Measurements from ENCODE around the gene PPP1R26. TPM values are rescaled to one million over a fixed set of nuclear protein-coding genes. Genes with fewer than 3 reads are reported as not detected.
A peak's percentile ranks its signal among the peaks of the same experiment; 100 is the strongest.
"Not testable (repeated sequence)": the region's sequence is repeated elsewhere in the genome, so short reads cannot be mapped to it uniquely, and the experiment has no call there.

Gene PPP1R26
- total and polyA plus RNA-seq, 4 donors: 9.3 to 29.6 (median 18.3) TPM

DNA sequence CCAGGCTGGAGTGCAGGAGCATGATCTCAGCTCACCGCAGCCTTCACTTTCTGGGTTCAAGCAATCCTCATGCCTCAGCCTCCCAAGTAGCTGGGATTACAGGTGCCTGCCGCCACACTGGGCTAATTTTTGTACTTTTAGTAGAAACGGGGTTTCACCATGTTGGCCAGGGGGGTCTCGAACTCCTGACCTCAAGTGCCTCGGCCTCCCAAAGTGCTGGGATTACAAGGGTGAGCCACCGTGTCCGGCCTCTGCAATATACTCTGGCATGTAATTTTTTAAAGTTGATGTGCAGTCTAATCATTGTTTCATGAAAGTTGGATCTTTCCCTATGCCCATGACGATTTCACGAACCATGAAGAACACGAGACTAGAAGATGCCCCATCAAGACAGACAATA, 28.6 kb upstream of the PPP1R26 start:
- H3K27me3 ChIP-seq (ENCODE audit: control insufficient read depth in 3 of 3, insufficient read depth in 3 of 3, low read length in 2 of 3): no peaks in the 10 kb centered on the region
- 93 to 95% methylated on average over 10 of the region's 10 CpGs for WGBS, 2 donors
- no peaks in the 10 kb centered on the region for H3K36me3 ChIP-seq (ENCODE audit: control insufficient read depth in 4 of 4, insufficient read depth in 4 of 4, low read length in 4 of 4)
- peaks cover 0 to 9% (median 0%) of the 10 kb centered on the region in 5 donors for H3K4me1 ChIP-seq (ENCODE audit: control insufficient read depth in 5 of 5, insufficient read depth in 5 of 5, low read length in 5 of 5)
- no peak overlapping the region for H3K27ac ChIP-seq (ENCODE audit: low read depth in 1 of 2, low read length in 1 of 2)
- peaks cover 0 to 6% (median 4%) of the 10 kb centered on the region in 4 donors for H3K9me3 ChIP-seq (ENCODE audit: control insufficient read depth in 4 of 4, insufficient read depth in 3 of 4, low read length in 3 of 4)
- H3K9ac ChIP-seq (ENCODE audit: insufficient read depth in 1 of 2, low read length in 2 of 2): no peak overlapping the region
- DNase-seq (no peak), ATAC-seq (ENCODE audit: insufficient read depth, low FRiP score) (no peak)
- TF ChIP-seq, protein P1, sequence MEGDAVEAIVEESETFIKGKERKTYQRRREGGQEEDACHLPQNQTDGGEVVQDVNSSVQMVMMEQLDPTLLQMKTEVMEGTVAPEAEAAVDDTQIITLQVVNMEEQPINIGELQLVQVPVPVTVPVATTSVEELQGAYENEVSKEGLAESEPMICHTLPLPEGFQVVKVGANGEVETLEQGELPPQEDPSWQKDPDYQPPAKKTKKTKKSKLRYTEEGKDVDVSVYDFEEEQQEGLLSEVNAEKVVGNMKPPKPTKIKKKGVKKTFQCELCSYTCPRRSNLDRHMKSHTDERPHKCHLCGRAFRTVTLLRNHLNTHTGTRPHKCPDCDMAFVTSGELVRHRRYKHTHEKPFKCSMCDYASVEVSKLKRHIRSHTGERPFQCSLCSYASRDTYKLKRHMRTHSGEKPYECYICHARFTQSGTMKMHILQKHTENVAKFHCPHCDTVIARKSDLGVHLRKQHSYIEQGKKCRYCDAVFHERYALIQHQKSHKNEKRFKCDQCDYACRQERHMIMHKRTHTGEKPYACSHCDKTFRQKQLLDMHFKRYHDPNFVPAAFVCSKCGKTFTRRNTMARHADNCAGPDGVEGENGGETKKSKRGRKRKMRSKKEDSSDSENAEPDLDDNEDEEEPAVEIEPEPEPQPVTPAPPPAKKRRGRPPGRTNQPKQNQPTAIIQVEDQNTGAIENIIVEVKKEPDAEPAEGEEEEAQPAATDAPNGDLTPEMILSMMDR (IDR thresholded peaks at IDR 0.05; ENCODE audit: control extremely low read depth, extremely low read depth): no peak
- H3K4me3 ChIP-seq: no peak overlapping the region

DNA sequence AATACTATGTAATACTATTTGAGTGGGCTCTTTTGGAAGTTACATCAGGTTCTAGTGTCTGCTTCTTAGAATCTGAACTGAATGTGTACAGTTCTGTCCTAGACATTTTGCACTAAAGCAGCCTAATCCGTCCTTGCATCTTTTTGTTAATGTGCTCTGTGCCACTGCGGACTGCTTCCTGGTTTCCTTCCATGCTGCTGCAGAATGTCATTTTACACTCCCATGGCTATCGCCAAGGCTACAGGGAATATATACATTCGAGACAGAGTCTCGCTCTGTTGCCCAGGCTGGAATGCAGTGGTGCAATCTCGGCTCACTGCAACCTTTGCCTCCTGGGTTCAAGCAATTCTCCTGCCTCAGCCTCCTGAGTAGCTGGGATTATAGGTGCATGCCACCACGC, 27.7 kb upstream of the PPP1R26 start:
- not testable (repeated sequence) for H3K36me3 ChIP-seq (ENCODE audit: control insufficient read depth in 4 of 4, insufficient read depth in 4 of 4, low read length in 4 of 4); H3K27me3 ChIP-seq (ENCODE audit: control insufficient read depth in 3 of 3, insufficient read depth in 3 of 3, low read length in 2 of 3); H3K4me3 ChIP-seq; H3K27ac ChIP-seq (ENCODE audit: low read depth in 1 of 2, low read length in 1 of 2); H3K9ac ChIP-seq (ENCODE audit: insufficient read depth in 1 of 2, low read length in 2 of 2); DNase-seq; ATAC-seq (ENCODE audit: insufficient read depth, low FRiP score); H3K9me3 ChIP-seq (ENCODE audit: control insufficient read depth in 4 of 4, insufficient read depth in 3 of 4, low read length in 3 of 4)
- 77 to 89% methylated on average over 6 to 7 of the region's 7 CpGs for WGBS, 2 donors
- peaks cover 0 to 13% (median 0%) of the 10 kb centered on the region in 5 donors for H3K4me1 ChIP-seq (ENCODE audit: control insufficient read depth in 5 of 5, insufficient read depth in 5 of 5, low read length in 5 of 5)

DNA sequence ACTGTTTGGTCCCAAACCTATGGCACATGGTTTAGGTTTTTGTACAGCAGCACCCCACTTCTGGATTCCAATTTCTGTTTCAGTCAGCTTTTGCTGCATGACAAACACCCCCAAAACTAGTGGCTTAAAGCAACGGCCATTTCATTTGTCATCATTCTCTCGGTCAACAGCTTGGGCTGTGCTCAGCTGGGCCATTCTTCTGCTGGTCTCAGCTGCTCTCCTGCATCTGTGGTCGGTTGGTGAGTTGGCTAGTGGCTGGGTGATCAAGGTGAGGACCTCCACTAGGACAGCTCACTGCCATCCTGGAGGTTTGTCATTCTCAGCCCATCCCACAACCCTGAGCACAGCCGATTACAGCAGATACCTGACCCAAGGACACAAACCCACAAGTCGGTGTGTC, 24.8 kb upstream of the PPP1R26 start:
- ATAC-seq (ENCODE audit: insufficient read depth, low FRiP score) (no peak), DNase-seq (no peak)
- Histone ChIP-seq H3K4me3 (no peak overlapping the region), H3K4me1 (ENCODE audit: control insufficient read depth in 5 of 5, insufficient read depth in 5 of 5, low read length in 5 of 5) (peaks cover 0 to 13% (median 0%) of the 10 kb centered on the region in 5 donors), H3K27me3 (ENCODE audit: control insufficient read depth in 3 of 3, insufficient read depth in 3 of 3, low read length in 2 of 3) (no peaks in the 10 kb centered on the region), H3K9ac (ENCODE audit: insufficient read depth in 1 of 2, low read length in 2 of 2) (no peak overlapping the region), H3K9me3 (ENCODE audit: control insufficient read depth in 4 of 4, insufficient read depth in 3 of 4, low read length in 3 of 4) (peaks cover 0 to 6% (median 4%) of the 10 kb centered on the region in 4 donors), H3K36me3 (ENCODE audit: control insufficient read depth in 4 of 4, insufficient read depth in 4 of 4, low read length in 4 of 4) (no peaks in the 10 kb centered on the region), H3K27ac (ENCODE audit: low read depth in 1 of 2, low read length in 1 of 2) (no peak overlapping the region)
- TF ChIP-seq, protein P1 (IDR thresholded peaks at IDR 0.05; ENCODE audit: control extremely low read depth, extremely low read depth): no peak
- 92 to 96% methylated on average over 5 of the region's 5 CpGs for WGBS, 2 donors

DNA sequence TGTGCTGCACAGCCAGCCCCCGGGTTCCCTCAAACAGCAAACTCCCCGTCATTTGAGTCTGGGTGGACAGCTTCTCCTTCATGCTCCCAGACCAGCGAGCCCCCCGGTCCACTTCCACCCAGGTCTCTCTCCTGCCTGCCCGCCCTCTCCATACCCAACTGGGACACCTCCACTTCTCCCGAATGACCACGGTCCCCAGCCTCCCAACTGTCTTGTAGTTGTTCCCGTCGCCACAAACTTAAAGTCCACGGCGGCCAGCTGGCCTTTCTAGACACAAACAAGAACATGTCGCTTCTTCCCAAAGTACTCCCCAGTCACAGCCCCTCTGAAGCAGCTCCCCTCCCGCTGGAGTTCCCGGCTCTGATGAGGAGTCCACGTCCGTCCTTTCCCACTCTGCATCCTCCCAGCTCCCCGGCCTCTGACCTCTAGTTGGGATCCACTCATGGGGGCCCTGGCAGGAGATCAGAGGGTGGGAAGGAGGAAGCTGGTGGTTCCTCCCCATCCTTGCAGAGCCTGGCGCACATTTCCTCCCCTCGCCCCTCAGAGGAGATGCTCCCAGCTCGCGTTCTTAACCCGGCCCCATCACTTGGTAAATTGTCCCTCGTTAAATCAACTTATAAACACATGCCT, 24.1 kb upstream of the PPP1R26 start:
- Histone ChIP-seq H3K4me3 (no peak overlapping the region), H3K9ac (ENCODE audit: insufficient read depth in 1 of 2, low read length in 2 of 2) (no peak overlapping the region), H3K36me3 (ENCODE audit: control insufficient read depth in 4 of 4, insufficient read depth in 4 of 4, low read length in 4 of 4) (no peaks in the 10 kb centered on the region), H3K27ac (ENCODE audit: low read depth in 1 of 2, low read length in 1 of 2) (no peak overlapping the region), H3K9me3 (ENCODE audit: control insufficient read depth in 4 of 4, insufficient read depth in 3 of 4, low read length in 3 of 4) (peaks cover 0 to 6% (median 4%) of the 10 kb centered on the region in 4 donors), H3K4me1 (ENCODE audit: control insufficient read depth in 5 of 5, insufficient read depth in 5 of 5, low read length in 5 of 5) (peaks cover 0 to 13% (median 0%) of the 10 kb centered on the region in 5 donors), H3K27me3 (ENCODE audit: control insufficient read depth in 3 of 3, insufficient read depth in 3 of 3, low read length in 2 of 3) (no peaks in the 10 kb centered on the region)
- ATAC-seq (ENCODE audit: insufficient read depth, low FRiP score) (no peak), DNase-seq (peak; percentile 83 to 90 (median 87))
- 64 to 70% methylated on average over 23 of the region's 23 CpGs for WGBS, 2 donors
- TF ChIP-seq, protein P1 (IDR thresholded peaks at IDR 0.05; ENCODE audit: control extremely low read depth, extremely low read depth): no peak

All from lung (tissue), 12 donors.